K562 (cell line): ENCODE data around the gene MMP17. TPM values are rescaled to one million over a fixed set of nuclear protein-coding genes. Genes with fewer than 3 reads are reported as not detected.

Experiments
- ATAC-seq: fragments of 200-7000 bp; cut with Tn5 transposase; 3 replicates; pipeline ENCODE4 v1.9.1; 2020; ENCODE audit warnings: moderate library complexity
- BruUV-seq: library from RNA; stranded (reverse); fragments of 400-500 nt; replicated peaks from 2 replicates; lab custom pipeline; 2021; lab: Mats Ljungman, UMichigan
- CTCF ChIA-PET: fragments of 300-600 bp; formaldehyde crosslinking; extraction: SDS; loops from one replicate; lab custom pipeline; 2021; ENCODE audit warnings: low intra/inter-chr PET ratio; lab: Yijun Ruan, JAX
- POLR2A ChIA-PET: fragments of 300-600, 350-650 bp; sonication (Branson Sonifier 250); formaldehyde crosslinking; extraction: SDS; loops from one replicate; lab custom pipeline; 2021; ENCODE audit warnings: antibody characterized with exemption, inconsistent platforms; lab: Yijun Ruan, JAX
- DNase-seq, 4 experiments: peaks; one replicate each; pipeline versions ENCODE4 v3.0.0 to v3.0.0-alpha.2; 2011 to 2018; ENCODE audit warnings: low spot score in 3 of 4, mixed read lengths in 3 of 4; ENCODE audit errors: extremely low read depth in 1 of 4
- FAIRE-seq: peaks from 2 replicates; lab custom pipeline; 2011; peaks lifted over from hg19 to GRCh38; lab: Jason Lieb, UNC
- H2AFZ ChIP-seq: 2 replicates; pipeline ENCODE4 v1.6.0; 2011; ENCODE audit warnings: low read depth, low read length, control low read depth, inconsistent platforms
- H3K27ac ChIP-seq: fragments of 200-600 bp; 3 replicates; pipeline ENCODE4 v1.8.0; 2011; ENCODE audit warnings: low read depth, mild to moderate bottlenecking, control low read depth, inconsistent platforms, low read length, moderate library complexity, mixed read lengths; ENCODE audit errors: extremely low read depth
- H3K27me3 ChIP-seq, 2 experiments: fragments of 300-600 bp in 1 of 2; 2 replicates in 1 of 2; 3 replicates in 1 of 2; pipeline versions ENCODE4 v1.6.0 to v1.8.0; 2011; ENCODE audit warnings: inconsistent platforms in 2 of 2, low read length in 2 of 2, mild to moderate bottlenecking in 1 of 2, mixed read lengths in 1 of 2, moderate library complexity in 1 of 2; ENCODE audit not compliant: control insufficient read depth in 2 of 2, insufficient read depth in 2 of 2
- H3K36me3 ChIP-seq: fragments of 300-600 bp; 3 replicates; pipeline ENCODE4 v1.8.0; 2011; ENCODE audit warnings: mild to moderate bottlenecking, low read length, inconsistent platforms; ENCODE audit not compliant: control insufficient read depth, insufficient read depth
- H3K4me1 ChIP-seq, 2 experiments: fragments of 200-600 bp in 1 of 2; replicated peaks in 1 of 2; 2 replicates in 1 of 2; 3 replicates in 1 of 2; pipeline versions ENCODE4 v1.5.1 to v1.8.0; 2011; ENCODE audit warnings: inconsistent platforms in 2 of 2, low read length in 2 of 2, mild to moderate bottlenecking in 1 of 2, mixed read lengths in 1 of 2, moderate library complexity in 1 of 2; ENCODE audit not compliant: control insufficient read depth in 2 of 2, insufficient read depth in 2 of 2
- H3K4me2 ChIP-seq: 2 replicates; pipeline ENCODE4 v1.6.1; 2011; ENCODE audit warnings: low read length, control low read depth, inconsistent platforms, mixed read lengths; ENCODE audit not compliant: insufficient read depth
- H3K4me3 ChIP-seq: fragments of 200-600 bp; sonication (generic), shearing (Covaris generic); 2 replicates; pipeline ENCODE4 v1.5.1; 2016; ENCODE audit warnings: control low read depth, inconsistent platforms
- H3K79me2 ChIP-seq: fragments of 200-600 bp; 3 replicates; pipeline ENCODE4 v1.8.0; 2011; ENCODE audit warnings: low read length, inconsistent platforms; ENCODE audit not compliant: control insufficient read depth, insufficient read depth
- H3K9ac ChIP-seq, 2 experiments: 2 replicates each; pipeline versions ENCODE4 v1.6.0 to v1.6.1; 2011; ENCODE audit warnings: low read depth in 2 of 2, low read length in 2 of 2, control low read depth in 1 of 2, inconsistent platforms in 1 of 2, mild to moderate bottlenecking in 1 of 2, mixed read lengths in 1 of 2; ENCODE audit not compliant: insufficient read depth in 1 of 2
- H3K9me1 ChIP-seq: one replicate; pipeline ENCODE4 v1.6.0; 2011; ENCODE audit warnings: inconsistent platforms, mild to moderate bottlenecking, low read length, moderate library complexity; ENCODE audit not compliant: control insufficient read depth, insufficient read depth
- H3K9me3 ChIP-seq: replicated peaks from 2 replicates; pipeline ENCODE4 v1.5.1; 2011; ENCODE audit warnings: low read depth, low read length, inconsistent platforms; ENCODE audit not compliant: control insufficient read depth, insufficient read depth
- H4K20me1 ChIP-seq: replicated peaks from 2 replicates; pipeline ENCODE4 v1.6.1; 2011; ENCODE audit warnings: low read length, inconsistent platforms, mixed read lengths; ENCODE audit not compliant: control insufficient read depth, insufficient read depth
- BRF1 ChIP-seq: IDR thresholded peaks from 3 replicates; pipeline ENCODE4 v1.6.1; 2011; ENCODE audit warnings: borderline replicate concordance, mild to moderate bottlenecking; ENCODE audit not compliant: insufficient read length; ENCODE audit errors: extremely low read depth
- DPF2 ChIP-seq: fragments of 450-650 bp; IDR thresholded peaks from 2 replicates; pipeline ENCODE4 v1.6.1; 2016
- ESRRA ChIP-seq: fragments of 450-650 bp; IDR thresholded peaks from 2 replicates; pipeline ENCODE4 v1.6.1; 2014; ENCODE audit warnings: low read depth, mild to moderate bottlenecking, moderate library complexity, borderline replicate concordance
- GATAD2A ChIP-seq: fragments of 450-650 bp; IDR thresholded peaks from 2 replicates; pipeline ENCODE4 v1.6.1; 2017
- MTA3 ChIP-seq: fragments of 450-650 bp; formaldehyde crosslinking; IDR thresholded peaks from 2 replicates; pipeline ENCODE4 v1.6.1; 2017; ENCODE audit warnings: mild to moderate bottlenecking, borderline replicate concordance
- NFIX ChIP-seq: fragments of 250-450 bp; sonication (Bioruptor Pico); IDR thresholded peaks from 2 replicates; pipeline ENCODE4 v1.4.0; 2020; ENCODE audit warnings: low read depth, mild to moderate bottlenecking, moderate library complexity
- SNIP1 ChIP-seq: fragments of 450-650 bp; IDR thresholded peaks from 2 replicates; pipeline ENCODE4 v1.7.1; 2017; ENCODE audit warnings: low read depth, mild to moderate bottlenecking
- STAT5B ChIP-seq: fragments of 250-450 bp; sonication (Bioruptor Pico); IDR thresholded peaks from 2 replicates; pipeline ENCODE4 v1.8.0; 2021; ENCODE audit warnings: mild to moderate bottlenecking, inconsistent platforms
- SUPT5H ChIP-seq: fragments of 450-650 bp; IDR thresholded peaks from 2 replicates; pipeline ENCODE4 v1.6.1; 2016
- TAF7 ChIP-seq: fragments of 450-650 bp; IDR thresholded peaks from 2 replicates; pipeline ENCODE4 v1.6.1; 2016; ENCODE audit warnings: missing genetic modification characterization, missing compliant biosample characterization
- TEAD1 ChIP-seq, 2 experiments: fragments of 450-650 bp in 1 of 2; sonication (generic) in 1 of 2; formaldehyde crosslinking; IDR thresholded peaks; 2 replicates each; pipeline versions ENCODE4 v1.4.0 to v1.8.0; 2020 to 2022; ENCODE audit warnings: mild to moderate bottlenecking in 2 of 2, missing genetic modification reagents in 1 of 2
- ZNF232 ChIP-seq: sonication (generic); formaldehyde crosslinking; IDR thresholded peaks from 2 replicates; pipeline ENCODE4 v1.8.0; 2022; ENCODE audit warnings: mild to moderate bottlenecking, missing genetic modification reagents
- ZNF263 ChIP-seq: sonication (generic); formaldehyde crosslinking; IDR thresholded peaks from 2 replicates; pipeline ENCODE4 v1.8.0; 2022; ENCODE audit warnings: mild to moderate bottlenecking, missing genetic modification reagents, borderline replicate concordance
- ZNF347 ChIP-seq: fragments of 450-650 bp; formaldehyde crosslinking; IDR thresholded peaks from 2 replicates; pipeline ENCODE4 v1.4.0; 2020; ENCODE audit warnings: low read depth, mild to moderate bottlenecking, moderate library complexity
- WGBS: fragments of 100-300 bp; shearing (Covaris generic); methylation state at CpG from one replicate; pipeline ENCODE4 v1.1.6; 2016; ENCODE audit warnings: low coverage, mixed read lengths; ENCODE audit not compliant: insufficient coverage; ENCODE audit errors: missing lambda C conversion rate; 5-methylcytosine and 5-hydroxymethylcytosine counted together
- in situ Hi-C: fragments of 300-500 bp; cut with MboI; formaldehyde crosslinking; loops from 4 replicates; pipeline ENCODE4 v1.15.0; 2018; ENCODE audit warnings: inconsistent platforms, mixed read lengths
- intact Hi-C: fragments of 100-400 bp; cut with micrococcal nuclease; formaldehyde crosslinking; loops from 2 replicates; pipeline ENCODE4 v1.14.2; 2022
- polyA plus RNA-seq, 8 experiments: library from polyadenylated mRNA; depleted of rRNA in 4 of 8; stranded (reverse) in 5 of 8; unstranded in 3 of 8; fragments of >200 nt; fragmentation: Nextera tagmentation in 2 of 8; fragmentation: Illumina TruSeq in 1 of 8; extraction: Ambion mirVana in 2 of 8; extraction: Trizol in 1 of 8; gene quantifications; 2 replicates each; pipeline versions ENCODE4 v1.2.1 to v1.2.3, GENCODE V29; 2011 to 2014; ENCODE audit warnings: inconsistent platforms in 1 of 8, missing spikeins in 1 of 8
- total RNA-seq, 7 experiments: library from RNA; depleted of rRNA in 6 of 7; stranded (reverse); fragments of >200 nt in 6 of 7; fragmentation: Illumina TruSeq in 2 of 7; extraction: Trizol in 2 of 7; gene quantifications; 2 replicates each; pipeline versions ENCODE4 v1.2.1 to v1.2.3, GENCODE V29; 2011 to 2021; ENCODE audit warnings: low replicate concordance in 1 of 7
- TF ChIP-seq, protein P1 (sequence below): fragments of 450-650 bp; formaldehyde crosslinking; IDR thresholded peaks from 2 replicates; pipeline ENCODE4 v1.4.0; 2022; ENCODE audit warnings: missing genetic modification characterization
- TF ChIP-seq, protein P2 (sequence below): fragments of 450-650 bp; formaldehyde crosslinking; IDR thresholded peaks from 2 replicates; pipeline ENCODE4 v1.4.0; 2022; ENCODE audit warnings: mild to moderate bottlenecking, moderate library complexity
- TF ChIP-seq, protein P3 (sequence below): sonication (generic); formaldehyde crosslinking; IDR thresholded peaks from 2 replicates; pipeline ENCODE4 v1.8.1; 2023; ENCODE audit warnings: mild to moderate bottlenecking, missing genetic modification reagents

The MMP17 gene
- total and polyA plus RNA-seq, 9 of the 15 experiments (the other 6 are each of a cell fraction or from before 2014, with no cell fraction given) = 1.1 to 21.2 (median 17.1) TPM; not detected in 2

DNA sequence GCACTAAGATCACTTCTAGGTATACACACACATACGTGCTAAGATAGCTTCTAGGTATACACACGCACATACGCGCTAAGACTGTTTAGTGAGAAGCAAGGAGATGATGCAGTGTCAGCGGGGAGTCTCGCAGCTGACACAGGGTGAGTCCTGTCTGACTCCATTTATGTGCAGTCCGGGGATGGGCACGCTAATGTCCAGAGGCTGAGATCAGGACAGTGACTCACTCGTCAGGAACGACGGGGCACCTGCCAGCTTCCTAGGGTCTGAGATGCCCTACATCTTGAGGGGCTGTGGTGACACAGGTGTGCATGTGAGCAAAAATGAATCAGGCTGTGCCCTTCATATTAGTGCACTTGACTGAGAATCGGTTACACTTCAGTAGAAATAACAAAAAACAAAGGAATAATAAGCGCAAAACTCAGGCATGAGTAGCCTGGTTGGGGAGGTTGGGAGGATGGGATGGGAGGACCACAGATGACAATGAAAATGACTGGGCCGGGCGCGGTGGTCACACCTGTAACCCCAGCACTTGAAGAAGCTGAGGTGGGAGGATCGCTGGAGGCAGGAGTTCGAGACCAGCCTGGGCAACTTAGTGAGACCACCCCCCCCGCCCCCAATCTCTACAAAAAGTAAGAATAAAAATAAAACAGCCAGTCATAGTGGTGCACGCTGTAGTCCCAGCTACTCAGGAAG, 37.1 kb downstream of the MMP17 start:
- no peaks in the 10 kb centered on the region for H3K36me3 ChIP-seq
- no peak for FAIRE-seq
- H3K9ac ChIP-seq = no peak overlapping the region
- H3K4me3 ChIP-seq = no peak overlapping the region
- no peaks in the 10 kb centered on the region for H3K9me1 ChIP-seq
- H3K4me1 ChIP-seq = peaks cover 21 to 40% of the 10 kb centered on the region in 2 experiments; a peak in 4 of 5 replicates
- no peaks in the 10 kb centered on the region for H3K9me3 ChIP-seq
- 0 out of 2 replicates have a peak overlapping the region, but pooled peaks have one; percentile 17 for H2AFZ ChIP-seq
- H3K79me2 ChIP-seq = no peaks in the 10 kb centered on the region
- BruUV-seq = no TSS peak
- no peak for ATAC-seq
- H3K27me3 ChIP-seq = no peaks in the 10 kb centered on the region
- H4K20me1 ChIP-seq = no peaks in the 10 kb centered on the region
- CTCF ChIA-PET = no interaction called here
- intact Hi-C loops (no loop called here), in situ Hi-C loops (no loop called here)
- H3K27ac ChIP-seq = no peak overlapping the region
- DNase-seq = no peak
- H3K4me2 ChIP-seq = no peak overlapping the region
- POLR2A ChIA-PET = interaction anchor here (0.6 to 0.8 kb wide), 2 partner anchors 12 to 48 kb away, joined by 3 to 4 read pairs; no protein-coding TSS in a partner anchor
- WGBS = 43% methylated on average over 20 of the region's 20 CpGs
- no peak for TF ChIP-seq GATAD2A
- no peak for TF ChIP-seq ZNF347 (CRISPR knock-in tag)
- TF ChIP-seq, protein P1, sequence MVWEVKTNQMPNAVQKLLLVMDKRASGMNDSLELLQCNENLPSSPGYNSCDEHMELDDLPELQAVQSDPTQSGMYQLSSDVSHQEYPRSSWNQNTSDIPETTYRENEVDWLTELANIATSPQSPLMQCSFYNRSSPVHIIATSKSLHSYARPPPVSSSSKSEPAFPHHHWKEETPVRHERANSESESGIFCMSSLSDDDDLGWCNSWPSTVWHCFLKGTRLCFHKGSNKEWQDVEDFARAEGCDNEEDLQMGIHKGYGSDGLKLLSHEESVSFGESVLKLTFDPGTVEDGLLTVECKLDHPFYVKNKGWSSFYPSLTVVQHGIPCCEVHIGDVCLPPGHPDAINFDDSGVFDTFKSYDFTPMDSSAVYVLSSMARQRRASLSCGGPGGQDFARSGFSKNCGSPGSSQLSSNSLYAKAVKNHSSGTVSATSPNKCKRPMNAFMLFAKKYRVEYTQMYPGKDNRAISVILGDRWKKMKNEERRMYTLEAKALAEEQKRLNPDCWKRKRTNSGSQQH (CRISPR knock-in tag) = no peak
- TF ChIP-seq ZNF263 (CRISPR knock-in tag) = peak; percentile 49; the same call in 1 of the 2 replicates
- no peak for TF ChIP-seq MTA3
- no peak for TF ChIP-seq NFIX (CRISPR knock-in tag)
- no peak for TF ChIP-seq SUPT5H
- no peak for TF ChIP-seq STAT5B
- no peak for TF ChIP-seq SNIP1
- TF ChIP-seq, protein P2, sequence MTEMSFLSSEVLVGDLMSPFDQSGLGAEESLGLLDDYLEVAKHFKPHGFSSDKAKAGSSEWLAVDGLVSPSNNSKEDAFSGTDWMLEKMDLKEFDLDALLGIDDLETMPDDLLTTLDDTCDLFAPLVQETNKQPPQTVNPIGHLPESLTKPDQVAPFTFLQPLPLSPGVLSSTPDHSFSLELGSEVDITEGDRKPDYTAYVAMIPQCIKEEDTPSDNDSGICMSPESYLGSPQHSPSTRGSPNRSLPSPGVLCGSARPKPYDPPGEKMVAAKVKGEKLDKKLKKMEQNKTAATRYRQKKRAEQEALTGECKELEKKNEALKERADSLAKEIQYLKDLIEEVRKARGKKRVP (CRISPR knock-in tag) = no peak
- no peak for TF ChIP-seq BRF1
- TF ChIP-seq DPF2 = no peak
- TF ChIP-seq TEAD1 (CRISPR knock-in tag; IDR thresholded peaks at IDR 0.05) = no peak
- no peak for TF ChIP-seq TAF7 (tag)
- no peak for TF ChIP-seq ZNF232 (CRISPR knock-in tag)
- TF ChIP-seq, protein P3, sequence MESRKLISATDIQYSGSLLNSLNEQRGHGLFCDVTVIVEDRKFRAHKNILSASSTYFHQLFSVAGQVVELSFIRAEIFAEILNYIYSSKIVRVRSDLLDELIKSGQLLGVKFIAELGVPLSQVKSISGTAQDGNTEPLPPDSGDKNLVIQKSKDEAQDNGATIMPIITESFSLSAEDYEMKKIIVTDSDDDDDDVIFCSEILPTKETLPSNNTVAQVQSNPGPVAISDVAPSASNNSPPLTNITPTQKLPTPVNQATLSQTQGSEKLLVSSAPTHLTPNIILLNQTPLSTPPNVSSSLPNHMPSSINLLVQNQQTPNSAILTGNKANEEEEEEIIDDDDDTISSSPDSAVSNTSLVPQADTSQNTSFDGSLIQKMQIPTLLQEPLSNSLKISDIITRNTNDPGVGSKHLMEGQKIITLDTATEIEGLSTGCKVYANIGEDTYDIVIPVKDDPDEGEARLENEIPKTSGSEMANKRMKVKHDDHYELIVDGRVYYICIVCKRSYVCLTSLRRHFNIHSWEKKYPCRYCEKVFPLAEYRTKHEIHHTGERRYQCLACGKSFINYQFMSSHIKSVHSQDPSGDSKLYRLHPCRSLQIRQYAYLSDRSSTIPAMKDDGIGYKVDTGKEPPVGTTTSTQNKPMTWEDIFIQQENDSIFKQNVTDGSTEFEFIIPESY (CRISPR knock-in tag) = 0 out of 2 replicates have a peak, but pooled peaks have one; percentile 47
- no peak for TF ChIP-seq ESRRA
